HCT116 (cell line): ENCODE data around the gene MORF4L1. TPM values are rescaled to one million over a fixed set of nuclear protein-coding genes. Genes with fewer than 3 reads are reported as not detected.

ENCODE experiments used
- ATAC-seq: fragments of 200-7000 bp; cut with Tn5 transposase; 2 replicates; pipeline ENCODE4 v1.9.1; 2020; ENCODE audit warnings: mild to moderate bottlenecking, moderate library complexity
- BruUV-seq: library from RNA; stranded (reverse); fragments of 400-500 nt; replicated peaks from 2 replicates; lab custom pipeline; 2021; lab: Mats Ljungman, UMichigan
- CTCF ChIA-PET: fragments of 300-600 bp; sonication (Branson Sonifier 250); formaldehyde crosslinking; loops from one replicate; lab custom pipeline; 2021; ENCODE audit warnings: antibody characterized with exemption; lab: Charles Lee
- POLR2A ChIA-PET: fragments of 300-600, 350-600 bp; sonication (Branson Sonifier 250); formaldehyde crosslinking; loops from one replicate; lab custom pipeline; 2021; ENCODE audit warnings: antibody characterized with exemption; lab: Charles Lee
- RAD21 ChIA-PET, 2 experiments: fragments of 300-600 bp; sonication (Branson Sonifier 250); formaldehyde crosslinking; loops; one replicate each; lab custom pipeline; 2023; ENCODE audit warnings: low total read pairs in 2 of 2; ENCODE audit not compliant: uncharacterized antibody in 2 of 2, unreplicated experiment in 2 of 2, low non-redundant PET in 1 of 2; lab: Charles Lee
- DNase-seq: peaks from one replicate; pipeline ENCODE4 v3.0.0-alpha.2; 2010; ENCODE audit warnings: low read depth, low spot score
- H2AFZ ChIP-seq: fragments of 200-600 bp; shearing (Covaris generic), sonication (generic); 2 replicates; pipeline ENCODE4 v1.6.1; 2017; ENCODE audit warnings: low read depth, mixed run types, mixed read lengths, antibody characterized with exemption, low read length; ENCODE audit not compliant: poor library complexity, severe bottlenecking
- H3K27ac ChIP-seq: 2 replicates; pipeline ENCODE4 v1.5.1; 2012; ENCODE audit warnings: low read depth, low read length
- H3K27me3 ChIP-seq: fragments of 200-600 bp; sonication (generic); 2 replicates; pipeline ENCODE4 v1.6.1; 2016; ENCODE audit warnings: mixed run types, low read length, mixed read lengths; ENCODE audit not compliant: insufficient read depth
- H3K36me3 ChIP-seq, 2 experiments: fragments of 200-500 bp in 1 of 2; fragments of 200-600 bp in 1 of 2; sonication (Bioruptor generic) in 1 of 2; sonication (generic) in 1 of 2; 2 replicates each; pipeline versions ENCODE4 v1.5.1 to v1.6.1; 2014 to 2016; ENCODE audit warnings: low read length in 2 of 2, inconsistent platforms in 1 of 2, mixed read lengths in 1 of 2, mixed run types in 1 of 2; ENCODE audit not compliant: insufficient read depth in 2 of 2, control insufficient read depth in 1 of 2
- H3K4me1 ChIP-seq, 2 experiments: fragments of 200-600 bp in 1 of 2; sonication (generic) in 1 of 2; 2 replicates each; pipeline versions ENCODE4 v1.5.1 to v1.6.1; 2012 to 2017; ENCODE audit warnings: low read length in 2 of 2, inconsistent platforms in 1 of 2, mild to moderate bottlenecking in 1 of 2, mixed read lengths in 1 of 2, mixed run types in 1 of 2, moderate library complexity in 1 of 2; ENCODE audit not compliant: insufficient read depth in 2 of 2, control insufficient read depth in 1 of 2
- H3K4me2 ChIP-seq: fragments of 200-600 bp; sonication (generic); 2 replicates; pipeline ENCODE4 v1.6.1; 2017; ENCODE audit warnings: mixed run types, low read length, mixed read lengths
- H3K4me3 ChIP-seq, 2 experiments: fragments of 200-600 bp in 1 of 2; sonication (generic) in 1 of 2; replicated peaks in 1 of 2; 2 replicates each; pipeline ENCODE4 v1.5.1; 2011 to 2016; ENCODE audit warnings: low read length in 2 of 2, control low read depth in 1 of 2, low read depth in 1 of 2, mild to moderate bottlenecking in 1 of 2, mixed read lengths in 1 of 2, mixed run types in 1 of 2
- H3K79me2 ChIP-seq: fragments of 200-600 bp; sonication (generic); 2 replicates; pipeline ENCODE4 v1.6.1; 2017; ENCODE audit warnings: mild to moderate bottlenecking, mixed run types, low read length, moderate library complexity, mixed read lengths; ENCODE audit not compliant: insufficient read depth
- H3K9ac ChIP-seq: fragments of 200-600 bp; sonication (generic); 2 replicates; pipeline ENCODE4 v1.6.1; 2016; ENCODE audit warnings: low read length, mixed read lengths
- H3K9me2 ChIP-seq: fragments of 200-600 bp; sonication (generic), shearing (Covaris generic); 2 replicates; pipeline ENCODE4 v1.6.1; 2017; ENCODE audit warnings: mixed run types, mild to moderate bottlenecking, moderate library complexity; ENCODE audit not compliant: insufficient read depth
- H3K9me3 ChIP-seq, 2 experiments: fragments of 200-500 bp in 1 of 2; fragments of 200-600 bp in 1 of 2; sonication (Bioruptor generic) in 1 of 2; sonication (generic) in 1 of 2; 2 replicates each; pipeline ENCODE4 v1.6.1; 2014 to 2017; ENCODE audit warnings: low read length in 2 of 2, mixed read lengths in 2 of 2, inconsistent platforms in 1 of 2, low read depth in 1 of 2, mild to moderate bottlenecking in 1 of 2, mixed run types in 1 of 2, moderate library complexity in 1 of 2; ENCODE audit not compliant: control insufficient read depth in 1 of 2, insufficient read depth in 1 of 2
- H4K20me1 ChIP-seq: fragments of 200-600 bp; sonication (generic), shearing (Covaris generic); 2 replicates; pipeline ENCODE4 v1.6.1; 2017; ENCODE audit warnings: mixed run types, mild to moderate bottlenecking, moderate library complexity; ENCODE audit not compliant: insufficient read depth
- CBX3 ChIP-seq: IDR thresholded peaks from 2 replicates; pipeline ENCODE4 v1.6.1; 2012; ENCODE audit warnings: low read depth
- CEBPB ChIP-seq: IDR thresholded peaks from 2 replicates; pipeline ENCODE4 v1.6.1; 2012; ENCODE audit warnings: low read depth
- EGR1 ChIP-seq: IDR thresholded peaks from 2 replicates; pipeline ENCODE4 v1.6.1; 2012; ENCODE audit warnings: low read depth
- JUND ChIP-seq: IDR thresholded peaks from 2 replicates; pipeline ENCODE4 v1.6.1; 2012
- POLR2A ChIP-seq: IDR thresholded peaks from 2 replicates; pipeline ENCODE4 v1.7.0; 2011; ENCODE audit warnings: borderline replicate concordance; ENCODE audit not compliant: insufficient read depth, insufficient read length; ENCODE audit errors: extremely low read depth
- POLR2AphosphoS5 ChIP-seq: IDR thresholded peaks from 2 replicates; pipeline ENCODE4 v1.6.1; 2011; ENCODE audit warnings: mild to moderate bottlenecking, low read depth, low read length, moderate library complexity
- RAD21 ChIP-seq: IDR thresholded peaks from 2 replicates; pipeline ENCODE4 v1.6.1; 2012; ENCODE audit warnings: low read depth, mild to moderate bottlenecking
- REST ChIP-seq: IDR thresholded peaks from 2 replicates; pipeline ENCODE4 v1.6.1; 2012; ENCODE audit warnings: low read depth
- SIN3A ChIP-seq: IDR thresholded peaks from 2 replicates; pipeline ENCODE4 v1.6.1; 2012; ENCODE audit warnings: low read depth
- SRF ChIP-seq: IDR thresholded peaks from 2 replicates; pipeline ENCODE4 v1.6.1; 2012; ENCODE audit warnings: low read depth
- YY1 ChIP-seq: IDR thresholded peaks from 2 replicates; pipeline ENCODE4 v1.6.1; 2011; ENCODE audit warnings: low read length, low read depth, moderate library complexity, mild to moderate bottlenecking; ENCODE audit not compliant: insufficient replicate concordance; ENCODE audit errors: extremely low read depth
- ZBTB33 ChIP-seq: IDR thresholded peaks from 2 replicates; pipeline ENCODE4 v1.6.1; 2011; ENCODE audit warnings: mild to moderate bottlenecking, low read length, moderate library complexity; ENCODE audit not compliant: insufficient replicate concordance; ENCODE audit errors: extremely low read depth
- ZNF274 ChIP-seq: fragments of 200-500 bp; sonication (Bioruptor generic); IDR thresholded peaks from 2 replicates; pipeline ENCODE4 v1.6.1; 2014; ENCODE audit warnings: mild to moderate bottlenecking, low read depth, low read length, inconsistent platforms
- intact Hi-C: fragments of 100-400 bp; cut with micrococcal nuclease; formaldehyde crosslinking; loops from 2 replicates; pipeline ENCODE4 v1.10.0; 2022
- total RNA-seq: library from RNA; stranded (reverse); gene quantifications from one replicate; pipeline ENCODE4 v1.2.1, GENCODE V29; 2021; ENCODE audit not compliant: unreplicated experiment

MORF4L1 gene
- total RNA-seq, 1 experiment from 2014 or later, result 273 TPM

- TF ChIP-seq CBX3 (no peak), EGR1 (no peak), SIN3A (no peak), POLR2AphosphoS5 (peak; percentile 71), SRF (no peak), ZBTB33 (no peak), POLR2A (no peak), JUND (no peak)
These were observed 72.1 kb downstream of the MORF4L1 start, which contains the start of gene CTSH (continued) for GRCh38 chr15:78944669-78945407.

- no TSS peak for BruUV-seq
- Histone ChIP-seq H3K9me2 (no peaks in the 10 kb centered on the region), H2AFZ (no peak overlapping the region), H3K36me3 (no peaks in the 10 kb centered on the region), H3K9me3 (no peaks in the 10 kb centered on the region), H3K4me3 (no peak overlapping the region), H3K27me3 (no peaks in the 10 kb centered on the region), H3K27ac (no peak overlapping the region), H3K79me2 (no peaks in the 10 kb centered on the region), H3K4me1 (peaks cover 14 to 40% of the 10 kb centered on the region in 2 experiments), H3K4me2 (no peak overlapping the region), H4K20me1 (no peaks in the 10 kb centered on the region), H3K9ac (no peak overlapping the region)
- RAD21 ChIA-PET, result no interaction called here
- ATAC-seq (no peak), DNase-seq (no peak)
- intact Hi-C loops, result no loop called here
- TF ChIP-seq ZNF274 (no peak), ZBTB33 (no peak), YY1 (no peak), REST (no peak), POLR2A (no peak), RAD21 (no peak), CEBPB (no peak)
- POLR2A ChIA-PET, result no interaction called here
- CTCF ChIA-PET, result no interaction called here
These were observed 73.8 kb downstream of the MORF4L1 start for GRCh38 chr15:78946493-78946892.
